Calu3 (cell line): Measurements from ENCODE around the gene RELCH. TPM values are rescaled to one million over a fixed set of nuclear protein-coding genes. Genes with fewer than 3 reads are reported as not detected.

Experiments
- Bru-seq: library from RNA; stranded (reverse); fragments of 400-500 nt; gene quantifications from one replicate; lab custom pipeline; 2021; lab: Mats Ljungman, UMichigan
- BruChase-seq, 2 experiments: library from RNA; stranded (reverse); fragments of 400-500 nt; gene quantifications; one replicate each; lab custom pipeline; 2021; lab: Mats Ljungman, UMichigan
- BruUV-seq: library from RNA; stranded (reverse); fragments of 400-500 nt; replicated peaks from 2 replicates; lab custom pipeline; 2021; lab: Mats Ljungman, UMichigan
- CTCF ChIA-PET: fragments of 300-600 bp; sonication (Branson Sonifier 250); formaldehyde crosslinking; loops from one replicate; lab custom pipeline; 2022; ENCODE audit warnings: antibody characterized with exemption; lab: Charles Lee
- DNase-seq: peaks from one replicate; pipeline ENCODE4 v3.0.0; 2022
- H3K27ac Mint-ChIP-seq: one replicate; pipeline ENCODE4 v1.8.0; 2022; ENCODE audit warnings: mixed read lengths; ENCODE audit not compliant: unreplicated experiment
- H3K27me3 Mint-ChIP-seq: one replicate; pipeline ENCODE4 v1.8.0; 2022; ENCODE audit warnings: mixed read lengths; ENCODE audit not compliant: unreplicated experiment
- H3K36me3 Mint-ChIP-seq: one replicate; pipeline ENCODE4 v1.8.0; 2022; ENCODE audit warnings: mild to moderate bottlenecking, moderate library complexity, mixed read lengths; ENCODE audit not compliant: insufficient read depth, unreplicated experiment
- H3K4me1 Mint-ChIP-seq: one replicate; pipeline ENCODE4 v1.8.0; 2022; ENCODE audit warnings: mild to moderate bottlenecking, low read depth, mixed read lengths; ENCODE audit not compliant: unreplicated experiment
- H3K4me3 Mint-ChIP-seq: one replicate; pipeline ENCODE4 v1.8.0; 2022; ENCODE audit warnings: mild to moderate bottlenecking, low read depth, moderate library complexity, mixed read lengths; ENCODE audit not compliant: unreplicated experiment
- H3K9me3 Mint-ChIP-seq: one replicate; pipeline ENCODE4 v1.8.0; 2022; ENCODE audit warnings: low read depth, mixed read lengths; ENCODE audit not compliant: unreplicated experiment
- intact Hi-C: fragments of 100-400 bp; cut with micrococcal nuclease; formaldehyde crosslinking; loops from one replicate; pipeline ENCODE4 v1.10.0; 2022; ENCODE audit not compliant: unreplicated experiment
- long read RNA-seq: library from polyadenylated mRNA; stranded (forward); transcript quantifications from one replicate; pipeline ENCODE4 v2.0.0, GENCODE V29; 2022
- total RNA-seq: library from RNA; stranded (reverse); gene quantifications from 2 replicates; pipeline ENCODE4 v1.2.3, GENCODE V29; 2022
- TF ChIP-seq, protein P1 (sequence below): fragments of 200-600 bp; IDR thresholded peaks from one replicate; pipeline ENCODE4 v1.8.0; 2022; ENCODE audit warnings: antibody characterized with exemption; ENCODE audit not compliant: unreplicated experiment

RELCH gene, protein sequence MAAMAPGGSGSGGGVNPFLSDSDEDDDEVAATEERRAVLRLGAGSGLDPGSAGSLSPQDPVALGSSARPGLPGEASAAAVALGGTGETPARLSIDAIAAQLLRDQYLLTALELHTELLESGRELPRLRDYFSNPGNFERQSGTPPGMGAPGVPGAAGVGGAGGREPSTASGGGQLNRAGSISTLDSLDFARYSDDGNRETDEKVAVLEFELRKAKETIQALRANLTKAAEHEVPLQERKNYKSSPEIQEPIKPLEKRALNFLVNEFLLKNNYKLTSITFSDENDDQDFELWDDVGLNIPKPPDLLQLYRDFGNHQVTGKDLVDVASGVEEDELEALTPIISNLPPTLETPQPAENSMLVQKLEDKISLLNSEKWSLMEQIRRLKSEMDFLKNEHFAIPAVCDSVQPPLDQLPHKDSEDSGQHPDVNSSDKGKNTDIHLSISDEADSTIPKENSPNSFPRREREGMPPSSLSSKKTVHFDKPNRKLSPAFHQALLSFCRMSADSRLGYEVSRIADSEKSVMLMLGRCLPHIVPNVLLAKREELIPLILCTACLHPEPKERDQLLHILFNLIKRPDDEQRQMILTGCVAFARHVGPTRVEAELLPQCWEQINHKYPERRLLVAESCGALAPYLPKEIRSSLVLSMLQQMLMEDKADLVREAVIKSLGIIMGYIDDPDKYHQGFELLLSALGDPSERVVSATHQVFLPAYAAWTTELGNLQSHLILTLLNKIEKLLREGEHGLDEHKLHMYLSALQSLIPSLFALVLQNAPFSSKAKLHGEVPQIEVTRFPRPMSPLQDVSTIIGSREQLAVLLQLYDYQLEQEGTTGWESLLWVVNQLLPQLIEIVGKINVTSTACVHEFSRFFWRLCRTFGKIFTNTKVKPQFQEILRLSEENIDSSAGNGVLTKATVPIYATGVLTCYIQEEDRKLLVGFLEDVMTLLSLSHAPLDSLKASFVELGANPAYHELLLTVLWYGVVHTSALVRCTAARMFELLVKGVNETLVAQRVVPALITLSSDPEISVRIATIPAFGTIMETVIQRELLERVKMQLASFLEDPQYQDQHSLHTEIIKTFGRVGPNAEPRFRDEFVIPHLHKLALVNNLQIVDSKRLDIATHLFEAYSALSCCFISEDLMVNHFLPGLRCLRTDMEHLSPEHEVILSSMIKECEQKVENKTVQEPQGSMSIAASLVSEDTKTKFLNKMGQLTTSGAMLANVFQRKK
- total RNA-seq (54.5 and 63.9 TPM in 2 replicates), Bru-seq, nascent RNA (percentile 94 among the genes with signal in this experiment), BruChase-seq, experiment 1, labeled RNA remaining after a 6-hour chase (percentile 68 among the genes with signal in this experiment), BruChase-seq, experiment 2, labeled RNA remaining after a 2-hour chase (percentile 77 among the genes with signal in this experiment)
- long read RNA-seq, full-length matches to known transcripts = 20 of 42 reads
- long read RNA-seq, partial matches to known transcripts = 9 of 42 reads
- long read RNA-seq, other reads (novel, unspliced or antisense) = 13 of 42 reads

DNA sequence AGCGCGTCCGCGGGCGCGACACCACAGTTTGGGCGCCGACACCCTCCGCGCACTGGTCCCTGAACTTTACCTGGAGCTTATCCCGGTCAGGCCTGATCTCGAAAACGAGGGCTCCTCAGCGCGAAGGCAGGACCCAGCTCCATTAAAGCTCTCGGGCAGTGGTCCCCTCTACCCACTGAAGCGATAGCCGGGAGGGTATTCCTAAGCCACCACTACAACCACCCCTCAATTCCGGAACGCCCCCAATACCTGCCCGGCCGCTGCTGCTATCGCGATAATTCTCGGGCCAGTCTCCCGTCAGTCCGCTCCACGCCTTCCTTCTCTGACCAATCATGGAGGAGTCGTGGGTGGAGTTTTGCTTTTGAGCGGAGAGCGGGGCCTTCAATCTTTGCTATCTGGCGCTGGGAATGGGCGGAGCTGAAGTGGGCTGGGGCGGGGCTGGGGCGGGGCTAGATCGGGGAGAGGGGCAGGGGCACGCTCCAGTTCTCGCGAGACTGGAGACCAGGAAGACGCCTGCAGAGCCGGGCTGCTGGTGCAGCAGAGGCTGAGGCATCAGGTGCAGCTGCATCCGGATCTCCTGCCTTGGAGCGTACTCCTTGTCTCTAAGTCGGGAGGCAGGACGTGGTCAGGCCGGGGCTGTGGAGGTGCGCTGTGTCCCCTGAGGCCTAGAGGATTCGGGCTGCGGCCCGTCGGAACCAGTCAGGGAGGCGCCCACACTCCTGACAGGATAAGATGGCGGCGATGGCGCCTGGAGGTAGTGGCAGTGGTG lies at the start of gene RELCH, which contains the start of gene PIGN:
Gene RELCH, plus strand, starts transcription at position 482 of the 769 bp plus-strand sequence. Its CDS starts 251 bp downstream, at position 733.
Gene PIGN, minus strand, starts transcription at position 283 of the 769 bp plus-strand sequence. CDS start 25,703 bp downstream, outside the sequence.
- H3K36me3 Mint-ChIP-seq = peaks cover 56% of the 10 kb centered on the region
- BruUV-seq = no TSS peak
- peaks cover 33% of the 10 kb centered on the region for H3K4me1 Mint-ChIP-seq
- no peaks in the 10 kb centered on the region for H3K27me3 Mint-ChIP-seq
- intact Hi-C loops = loop anchor here (5.0 kb wide), 1 partner anchor 135 kb away; no protein-coding TSS in a partner anchor
- CTCF ChIA-PET = interaction anchor here (0.5 to 3.5 kb wide), 6 partner anchors 12 to 707 kb away, joined by 3 to 14 read pairs (median 4); no protein-coding TSS in a partner anchor
- H3K27ac Mint-ChIP-seq = peak within 1 kb of the TSS; percentile 97
- peak; percentile 96 for DNase-seq
- no peaks in the 10 kb centered on the region for H3K9me3 Mint-ChIP-seq
- peak within 1 kb of the TSS; percentile 99 for H3K4me3 Mint-ChIP-seq
- TF ChIP-seq, protein P1, sequence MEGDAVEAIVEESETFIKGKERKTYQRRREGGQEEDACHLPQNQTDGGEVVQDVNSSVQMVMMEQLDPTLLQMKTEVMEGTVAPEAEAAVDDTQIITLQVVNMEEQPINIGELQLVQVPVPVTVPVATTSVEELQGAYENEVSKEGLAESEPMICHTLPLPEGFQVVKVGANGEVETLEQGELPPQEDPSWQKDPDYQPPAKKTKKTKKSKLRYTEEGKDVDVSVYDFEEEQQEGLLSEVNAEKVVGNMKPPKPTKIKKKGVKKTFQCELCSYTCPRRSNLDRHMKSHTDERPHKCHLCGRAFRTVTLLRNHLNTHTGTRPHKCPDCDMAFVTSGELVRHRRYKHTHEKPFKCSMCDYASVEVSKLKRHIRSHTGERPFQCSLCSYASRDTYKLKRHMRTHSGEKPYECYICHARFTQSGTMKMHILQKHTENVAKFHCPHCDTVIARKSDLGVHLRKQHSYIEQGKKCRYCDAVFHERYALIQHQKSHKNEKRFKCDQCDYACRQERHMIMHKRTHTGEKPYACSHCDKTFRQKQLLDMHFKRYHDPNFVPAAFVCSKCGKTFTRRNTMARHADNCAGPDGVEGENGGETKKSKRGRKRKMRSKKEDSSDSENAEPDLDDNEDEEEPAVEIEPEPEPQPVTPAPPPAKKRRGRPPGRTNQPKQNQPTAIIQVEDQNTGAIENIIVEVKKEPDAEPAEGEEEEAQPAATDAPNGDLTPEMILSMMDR = no peak

DNA sequence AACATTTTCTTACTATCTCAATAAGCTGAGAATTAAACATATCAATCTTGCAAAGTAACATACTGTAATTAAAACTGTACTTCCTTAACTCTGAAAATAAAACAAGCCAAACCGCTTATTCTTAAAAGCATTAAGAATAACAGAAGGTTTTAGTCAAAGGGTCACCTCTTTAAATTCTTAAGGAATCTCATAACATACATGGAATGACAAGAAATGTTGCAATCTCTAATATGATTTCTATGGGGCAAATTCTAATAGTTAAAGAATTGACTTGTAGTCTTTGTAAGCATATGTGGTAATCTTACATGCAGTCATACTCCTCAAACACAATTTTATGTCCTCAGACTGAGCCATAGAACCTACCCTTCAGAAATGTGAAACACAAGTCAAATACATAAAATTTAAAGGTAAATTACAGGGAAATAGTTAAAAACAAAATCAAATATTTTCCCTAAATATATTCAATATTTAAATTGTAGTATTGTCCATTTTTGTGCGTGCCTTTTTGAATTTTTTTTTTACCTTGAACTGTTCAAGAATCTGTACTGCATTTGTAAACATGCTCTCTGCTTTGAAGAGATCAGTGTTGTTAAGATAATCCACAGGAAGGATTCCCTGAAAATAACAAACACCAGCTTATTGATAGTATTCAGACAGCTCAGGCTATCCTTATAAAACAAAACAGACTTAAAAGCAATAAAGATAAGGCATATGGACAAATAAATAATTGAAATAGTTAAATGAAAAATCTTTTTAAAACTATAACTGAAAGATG lies 48.4 kb upstream of the RELCH start:
- H3K27ac Mint-ChIP-seq = no peak overlapping the region
- H3K9me3 Mint-ChIP-seq = no peaks in the 10 kb centered on the region
- TF ChIP-seq, protein P1 = no peak
- intact Hi-C loops = no loop called here
- no peak for DNase-seq
- CTCF ChIA-PET = interaction anchor here (0.5 kb wide), 1 partner anchor 243 kb away, joined by 3 read pairs; no protein-coding TSS in a partner anchor
- no peak overlapping the region for H3K4me3 Mint-ChIP-seq
- peaks cover 5% of the 10 kb centered on the region for H3K36me3 Mint-ChIP-seq
- no peaks in the 10 kb centered on the region for H3K27me3 Mint-ChIP-seq
- no TSS peak for BruUV-seq
- no peaks in the 10 kb centered on the region for H3K4me1 Mint-ChIP-seq

DNA sequence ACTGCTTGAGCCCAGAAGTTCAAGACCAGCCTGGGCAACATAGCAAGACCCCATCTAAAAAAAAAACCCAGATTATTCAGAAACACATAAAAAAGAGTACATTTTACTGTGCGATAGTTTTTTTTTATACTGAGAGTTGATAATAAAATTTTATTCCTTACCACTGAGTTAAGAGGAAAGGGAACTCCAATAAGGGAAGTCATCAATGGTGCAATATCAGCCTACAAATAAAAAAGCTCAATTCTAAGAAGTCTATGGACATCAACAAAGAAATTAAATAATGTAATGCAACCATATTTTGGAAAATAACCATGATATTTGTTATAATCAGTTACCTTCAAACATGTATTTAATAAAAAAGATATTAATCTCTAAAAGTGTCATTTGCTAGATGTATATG lies 46.8 kb upstream of the RELCH start:
- no peaks in the 10 kb centered on the region for H3K27me3 Mint-ChIP-seq
- DNase-seq = no peak
- H3K9me3 Mint-ChIP-seq = no peaks in the 10 kb centered on the region
- BruUV-seq = no TSS peak
- no peak overlapping the region for H3K27ac Mint-ChIP-seq
- H3K4me1 Mint-ChIP-seq = no peaks in the 10 kb centered on the region
- H3K36me3 Mint-ChIP-seq = peaks cover 5% of the 10 kb centered on the region
- intact Hi-C loops = no loop called here
- H3K4me3 Mint-ChIP-seq = no peak overlapping the region
- TF ChIP-seq, protein P1 = no peak
- CTCF ChIA-PET = no interaction called here
